Inflammatory macrophage (primary cell): ENCODE data around the gene MTMR3.
A peak's percentile ranks its signal among the peaks of the same experiment; 100 is the strongest.

Source experiments
- DNase-seq, 2 donors: peaks; one replicate each; pipeline ENCODE4 v3.0.0-alpha.2; 2020 to 2022

Gene MTMR3

DNA sequence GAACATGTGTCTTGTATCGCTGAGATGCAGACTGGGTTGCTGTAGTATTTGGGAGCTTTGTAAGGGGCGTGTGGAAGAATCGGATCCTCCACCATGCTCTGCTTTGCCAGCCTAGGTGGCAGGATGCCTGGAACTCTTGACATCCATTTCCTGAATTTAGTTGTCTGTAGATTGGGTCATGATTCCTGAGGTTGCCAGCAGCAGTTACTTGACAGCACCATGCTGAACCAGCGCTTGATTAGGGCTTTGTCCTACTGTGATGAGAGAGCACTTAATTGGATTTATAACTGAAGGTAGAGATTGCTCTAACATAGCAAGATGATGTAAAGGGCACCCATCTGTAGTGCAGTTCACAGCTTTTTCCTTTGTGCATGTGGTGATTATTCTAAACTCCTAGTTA is 121.7 kb downstream of the MTMR3 start:
- DNase-seq, result no peak

DNA sequence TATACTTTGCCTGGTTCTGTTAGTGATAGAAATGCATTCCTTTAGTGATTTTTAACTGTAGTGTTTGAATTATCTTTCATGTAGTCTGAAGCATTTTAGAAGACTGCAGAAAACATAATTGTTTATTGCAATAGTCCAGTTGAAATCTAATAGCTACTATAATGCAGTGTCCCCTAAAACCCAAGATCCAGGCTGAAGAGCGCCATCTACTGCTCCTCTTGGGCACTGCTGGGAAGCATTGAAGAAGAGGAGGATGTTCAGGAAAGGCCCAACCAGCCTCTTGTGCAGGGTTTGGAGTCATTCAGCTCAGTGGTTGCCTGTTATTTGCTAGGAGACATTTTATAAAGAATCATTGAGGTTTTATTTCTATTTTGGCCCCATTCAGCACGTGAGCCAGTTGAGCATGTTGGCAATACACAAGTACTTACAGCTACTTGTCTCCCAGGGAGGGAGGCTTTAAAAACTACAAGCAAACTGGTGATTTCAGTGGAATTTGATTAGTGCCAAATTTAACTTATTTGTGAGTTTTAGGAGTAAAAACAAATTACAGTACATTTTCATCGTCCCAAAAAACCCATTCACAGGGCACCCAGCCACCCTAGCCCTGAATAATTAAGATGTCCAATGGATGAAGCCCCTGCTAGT is 122.4 kb downstream of the MTMR3 start:
- peak; percentile 69 to 77 for DNase-seq

GRCh38 chr22:30007361-30007760 is 124.4 kb downstream of the MTMR3 start:
- DNase-seq, result no peak

GRCh38 chr22:30008401-30008800 is 125.4 kb downstream of the MTMR3 start:
- no peak for DNase-seq

DNA sequence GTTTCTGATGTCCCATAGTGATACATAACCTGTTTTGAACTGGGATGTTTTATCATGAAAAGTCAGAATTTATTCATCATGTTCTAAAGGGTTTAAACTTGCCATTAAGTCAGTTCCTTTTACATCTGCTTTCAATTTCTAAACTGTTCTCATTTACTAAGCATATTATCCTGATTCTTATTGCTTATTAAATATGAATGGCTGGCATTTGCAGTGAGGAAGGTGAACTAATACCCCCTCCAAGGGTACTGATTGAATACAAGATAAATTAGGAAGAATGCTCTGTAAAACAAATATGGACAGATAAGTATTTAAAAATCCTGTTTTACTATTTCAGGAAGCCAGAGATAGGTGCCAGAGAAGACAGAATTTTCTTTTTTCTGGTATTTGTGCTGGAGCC is 126.5 kb downstream of the MTMR3 start:
- no peak for DNase-seq

GRCh38 chr22:30010789-30011405 is 127.9 kb downstream of the MTMR3 start:
- no peak for DNase-seq

DNA sequence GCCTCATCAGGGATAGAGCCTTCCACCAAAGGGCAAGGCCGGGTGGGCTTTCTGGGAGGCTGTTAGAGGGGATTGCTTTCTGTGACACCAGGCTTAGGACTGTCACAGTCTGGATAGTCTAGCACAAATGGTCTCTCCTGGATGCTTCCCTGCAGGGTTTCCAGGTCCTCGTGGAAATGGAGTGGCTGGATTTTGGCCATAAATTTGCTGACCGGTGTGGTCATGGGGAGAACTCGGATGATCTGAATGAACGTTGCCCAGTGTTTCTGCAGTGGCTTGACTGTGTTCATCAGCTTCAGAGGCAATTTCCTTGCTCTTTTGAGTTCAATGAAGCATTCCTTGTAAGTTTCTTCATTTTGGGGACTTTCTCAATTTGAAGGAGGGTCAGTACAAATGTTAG is 130.2 kb downstream of the MTMR3 start:
- no peak for DNase-seq

GRCh38 chr22:30014244-30014643 is 131.3 kb downstream of the MTMR3 start:
- DNase-seq, result peak in 1 of 2 donors; percentile 35

GRCh38 chr22:30015229-30015797 is 132.3 kb downstream of the MTMR3 start:
- DNase-seq, result no peak

- DNase-seq, result no peak
These were observed 132.9 kb downstream of the MTMR3 start for GRCh38 chr22:30015846-30016245.

- no peak for DNase-seq
These were observed 133.6 kb downstream of the MTMR3 start for GRCh38 chr22:30016596-30016995.

- DNase-seq, result no peak
These were observed 134.6 kb downstream of the MTMR3 start for GRCh38 chr22:30017375-30018223.

- DNase-seq, result no peak
These were observed 137.5 kb downstream of the MTMR3 start for GRCh38 chr22:30020511-30020910.

- DNase-seq, result no peak
These were observed 138.4 kb downstream of the MTMR3 start for GRCh38 chr22:30021338-30021737.

DNA sequence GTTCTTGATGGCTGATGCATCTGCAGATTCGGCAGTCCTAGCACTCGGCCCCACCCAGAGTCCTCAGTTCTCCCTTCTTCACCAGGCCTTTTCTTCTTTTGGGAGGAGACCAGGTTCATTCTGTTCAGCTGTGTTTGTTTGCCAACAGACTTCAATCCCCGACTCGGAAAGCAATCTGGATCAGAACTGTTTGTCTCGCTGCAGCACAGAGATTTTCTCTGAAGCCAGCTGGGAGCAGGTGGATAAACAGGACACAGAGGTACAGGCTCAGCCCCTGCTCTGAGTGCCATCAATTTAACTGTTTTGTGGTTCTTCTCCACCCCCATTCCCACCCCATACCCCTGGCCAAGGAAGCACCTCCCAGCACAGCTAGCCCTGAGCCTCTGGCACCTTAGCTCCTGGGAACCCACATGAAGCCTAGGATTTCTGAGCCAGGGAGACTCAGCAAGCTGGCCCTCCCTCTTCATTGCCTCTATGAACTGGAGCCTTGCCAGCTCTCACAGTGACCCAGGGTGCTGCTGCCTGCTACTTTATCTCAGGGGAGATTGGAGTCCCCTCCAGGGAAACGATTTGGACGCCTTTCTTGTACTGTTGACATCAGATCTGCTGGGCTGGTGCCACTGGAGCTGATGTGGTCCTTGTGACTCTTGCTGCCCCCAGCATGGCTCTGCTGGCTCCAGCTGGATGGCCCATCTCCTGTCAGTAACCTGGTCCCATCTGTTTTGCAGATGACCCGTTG is 139.1 kb downstream of the MTMR3 start:
- DNase-seq, result no peak

GRCh38 chr22:30023099-30023660 is 140.2 kb downstream of the MTMR3 start:
- peak; percentile 81 to 88 for DNase-seq

DNA sequence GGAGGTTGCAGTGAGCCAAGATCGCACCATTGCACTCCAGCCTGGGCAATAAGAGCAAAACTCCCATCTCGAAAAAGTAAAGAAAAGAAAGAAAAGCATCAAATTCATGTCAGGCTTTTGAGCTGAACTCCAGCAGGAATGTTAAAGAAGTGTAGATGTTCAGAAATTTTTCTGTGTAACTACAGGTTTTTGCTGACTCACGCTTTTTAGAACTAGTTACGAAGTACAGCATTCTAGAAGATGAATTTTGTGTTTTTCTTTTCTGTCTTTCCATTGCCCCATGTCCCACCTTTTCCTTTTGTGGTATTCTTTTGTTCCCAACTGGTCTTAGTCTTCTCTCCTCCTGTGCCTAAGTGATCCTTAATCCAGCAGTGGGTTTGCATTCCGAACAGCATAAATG is 141.3 kb downstream of the MTMR3 start:
- DNase-seq, result no peak

GRCh38 chr22:30025221-30025620 is 142.2 kb downstream of the MTMR3 start:
- DNase-seq, result no peak

DNA sequence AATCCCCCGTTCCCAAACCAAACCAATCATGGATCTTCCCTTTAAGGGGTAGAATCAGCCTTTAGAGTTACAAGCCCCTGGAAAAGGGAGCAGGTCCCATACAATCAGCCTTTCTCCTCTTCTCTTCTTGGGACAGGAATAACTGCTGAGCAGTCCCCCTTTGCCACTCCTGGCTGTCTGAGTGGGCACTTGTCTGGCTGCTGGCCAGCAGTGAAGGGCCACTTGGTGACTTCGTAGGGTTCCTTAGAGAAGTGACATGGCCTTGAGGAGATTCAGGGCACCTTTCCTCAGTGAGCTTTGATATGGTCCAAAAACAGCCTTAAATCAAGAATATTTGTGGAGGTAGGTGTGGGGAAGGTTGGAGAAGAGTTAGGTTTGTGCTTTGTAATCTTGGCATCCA is 143.8 kb downstream of the MTMR3 start:
- DNase-seq, result no peak

- DNase-seq, result no peak
These were observed 144.2 kb downstream of the MTMR3 start for GRCh38 chr22:30027169-30027568.

- DNase-seq, result no peak
These were observed 144.8 kb downstream of the MTMR3 start for GRCh38 chr22:30027791-30028190.

GRCh38 chr22:30028731-30029130 is 145.8 kb downstream of the MTMR3 start:
- DNase-seq, result no peak
